Mesendoderm (in vitro differentiated cells): ENCODE results near the gene NDUFB10. TPM values are rescaled to one million over a fixed set of nuclear protein-coding genes. Genes with fewer than 3 reads are reported as not detected.

Source experiments
- DNase-seq: peaks from one replicate; pipeline ENCODE4 v3.0.0; 2013
- H2AK5ac ChIP-seq: 2 replicates; pipeline ENCODE4 v1.6.1; 2013; ENCODE audit warnings: low read length, inconsistent platforms
- H2BK120ac ChIP-seq: 2 replicates; pipeline ENCODE4 v1.6.1; 2013; ENCODE audit warnings: low read depth, mild to moderate bottlenecking, low read length, moderate library complexity, mixed read lengths
- H2BK15ac ChIP-seq: replicated peaks from 2 replicates; pipeline ENCODE4 v1.6.1; 2013; ENCODE audit warnings: low read depth, mild to moderate bottlenecking, moderate library complexity
- H2BK5ac ChIP-seq: 2 replicates; pipeline ENCODE4 v1.6.1; 2013; ENCODE audit warnings: low read length, inconsistent platforms
- H3K18ac ChIP-seq: 2 replicates; pipeline ENCODE4 v1.6.1; 2013; ENCODE audit warnings: mild to moderate bottlenecking, low read length, mixed read lengths
- H3K23ac ChIP-seq: one replicate; pipeline ENCODE4 v1.6.1; 2013; ENCODE audit warnings: low read length
- H3K27ac ChIP-seq: 2 replicates; pipeline ENCODE4 v1.5.1; 2013; ENCODE audit warnings: low read depth, mild to moderate bottlenecking, inconsistent platforms, low read length, moderate library complexity
- H3K27me3 ChIP-seq: 2 replicates; pipeline ENCODE4 v1.6.1; 2013; ENCODE audit warnings: low read length, control low read depth, mild to moderate bottlenecking, inconsistent platforms; ENCODE audit not compliant: insufficient read depth, poor library complexity
- H3K36me3 ChIP-seq: 2 replicates; pipeline ENCODE4 v1.6.1; 2013; ENCODE audit warnings: low read length, inconsistent platforms; ENCODE audit not compliant: control insufficient read depth, insufficient read depth
- H3K4ac ChIP-seq: one replicate; pipeline ENCODE4 v1.6.1; 2013; ENCODE audit warnings: low read depth, mild to moderate bottlenecking, low read length, moderate library complexity
- H3K4me1 ChIP-seq: 2 replicates; pipeline ENCODE4 v1.6.1; 2013; ENCODE audit warnings: low read depth, low read length, inconsistent platforms; ENCODE audit not compliant: control insufficient read depth
- H3K4me2 ChIP-seq: 2 replicates; pipeline ENCODE4 v1.6.1; 2013; ENCODE audit warnings: low read length
- H3K4me3 ChIP-seq: 2 replicates; pipeline ENCODE4 v1.5.1; 2013; ENCODE audit warnings: mild to moderate bottlenecking, low read length
- H3K56ac ChIP-seq: one replicate; pipeline ENCODE4 v1.6.1; 2013; ENCODE audit warnings: low read length
- H3K79me1 ChIP-seq: 2 replicates; pipeline ENCODE4 v1.6.1; 2013; ENCODE audit warnings: low read length, inconsistent platforms
- H3K79me2 ChIP-seq: 2 replicates; pipeline ENCODE4 v1.6.1; 2013; ENCODE audit warnings: mild to moderate bottlenecking, low read length; ENCODE audit not compliant: control insufficient read depth, insufficient read depth
- H3K9ac ChIP-seq: 2 replicates; pipeline ENCODE4 v1.6.1; 2013; ENCODE audit warnings: low read length, inconsistent platforms
- H4K5ac ChIP-seq: one replicate; pipeline ENCODE4 v1.6.1; 2013; ENCODE audit warnings: low read length
- H4K8ac ChIP-seq: one replicate; pipeline ENCODE4 v1.6.1; 2013; ENCODE audit warnings: low read depth, mild to moderate bottlenecking, control low read depth, low read length, moderate library complexity
- WGBS: extraction: QIAGEN DNeasy Blood & Tissue Kit; methylation state at CpG from one replicate; pipeline ENCODE4 v1.1.7; 2013; ENCODE audit warnings: low lambda C conversion rate, missing lambda C conversion rate; ENCODE audit not compliant: insufficient coverage; ENCODE audit errors: extremely low coverage; 5-methylcytosine and 5-hydroxymethylcytosine counted together
- polyA plus RNA-seq, 2 experiments: library from polyadenylated mRNA; stranded (reverse); fragments of 200-250 nt; gene quantifications; one replicate each; pipeline ENCODE4 v1.2.3, GENCODE V29; 2013

NDUFB10 gene
- polyA plus RNA-seq (2013, experiment 1 of 2) = 149 TPM
- 156 TPM for polyA plus RNA-seq (2013, experiment 2 of 2)

GRCh38 chr16:1959269-1960039, at the start of gene NDUFB10:
Gene NDUFB10 (plus strand): TSS chr16:1959538. CDS start chr16:1959625, 87 bp downstream.
- Histone ChIP-seq H4K8ac (no peak within 1 kb of the TSS), H3K56ac (peak within 1 kb of the TSS; percentile 99), H3K36me3 (peaks cover 15% of the 10 kb centered on the region), H2BK120ac (peak within 1 kb of the TSS; percentile 2), H2BK15ac (no peak within 1 kb of the TSS), H3K4me3 (peak within 1 kb of the TSS; percentile 93), H3K4me2 (peak within 1 kb of the TSS; percentile 29), H3K27me3 (no peaks in the 10 kb centered on the region), H3K27ac (peak within 1 kb of the TSS; percentile 70), H2AK5ac (no peak within 1 kb of the TSS), H3K79me2 (peaks cover 24% of the 10 kb centered on the region), H3K4ac (peak within 1 kb of the TSS; percentile 93), H4K5ac (no peak within 1 kb of the TSS), H3K79me1 (no peaks in the 10 kb centered on the region), H3K18ac (peak within 1 kb of the TSS; percentile 92), H3K9ac (peak within 1 kb of the TSS; percentile 98), H3K4me1 (no peaks in the 10 kb centered on the region), H2BK5ac (peak within 1 kb of the TSS; percentile 63), H3K23ac (no peak within 1 kb of the TSS)
- DNase-seq = peak; percentile 91
- no CpG with 5 or more reads among the region's 79 CpGs for WGBS

- no peaks in the 10 kb centered on the region for H3K27me3 ChIP-seq
Measured at GRCh38 chr16:1909561-1910231, 49.6 kb upstream of the NDUFB10 start.

GRCh38 chr16:1911467-1912214, 47.7 kb upstream of the NDUFB10 start:
- Histone ChIP-seq H2BK5ac (no peak overlapping the region), H4K5ac (no peak overlapping the region), H3K4me2 (no peak overlapping the region), H2BK120ac (no peak overlapping the region), H3K4me3 (no peak overlapping the region), H3K56ac (no peak overlapping the region), H3K4me1 (no peaks in the 10 kb centered on the region), H3K79me2 (no peaks in the 10 kb centered on the region), H3K9ac (no peak overlapping the region), H3K27me3 (peaks cover under 1% of the 10 kb centered on the region), H3K79me1 (no peaks in the 10 kb centered on the region), H3K27ac (no peak overlapping the region), H2BK15ac (no peak overlapping the region), H2AK5ac (no peak overlapping the region), H3K36me3 (no peaks in the 10 kb centered on the region), H3K4ac (no peak overlapping the region), H3K23ac (no peak overlapping the region), H4K8ac (no peak overlapping the region), H3K18ac (no peak overlapping the region)
- DNase-seq = no peak
- no CpG with 5 or more reads among the region's 59 CpGs for WGBS

More at GRCh38 chr16:1909561-1910231, 49.6 kb upstream of the NDUFB10 start:
- Histone ChIP-seq H3K79me2 (no peaks in the 10 kb centered on the region), H3K79me1 (no peaks in the 10 kb centered on the region), H3K4me1 (no peaks in the 10 kb centered on the region), H3K4me3 (no peak overlapping the region), H2BK5ac (no peak overlapping the region), H3K36me3 (no peaks in the 10 kb centered on the region), H3K9ac (no peak overlapping the region), H3K18ac (no peak overlapping the region), H3K4me2 (no peak overlapping the region), H2BK120ac (no peak overlapping the region), H3K27ac (no peak overlapping the region), H2BK15ac (no peak overlapping the region), H3K4ac (no peak overlapping the region), H3K56ac (no peak overlapping the region), H4K8ac (no peak overlapping the region), H4K5ac (no peak overlapping the region), H3K23ac (no peak overlapping the region), H2AK5ac (no peak overlapping the region)
- no CpG with 5 or more reads among the region's 18 CpGs for WGBS
- DNase-seq = no peak

- H2BK5ac ChIP-seq = no peak overlapping the region
- no peak overlapping the region for H2BK120ac ChIP-seq
- H3K4ac ChIP-seq = no peak overlapping the region
- peaks cover 4% of the 10 kb centered on the region for H3K27me3 ChIP-seq
- no peak overlapping the region for H3K18ac ChIP-seq
- H3K4me2 ChIP-seq = no peak overlapping the region
- DNase-seq = no peak
- no CpG with 5 or more reads among the region's 17 CpGs for WGBS
- no peak overlapping the region for H3K27ac ChIP-seq
- H3K79me2 ChIP-seq = no peaks in the 10 kb centered on the region
- H3K23ac ChIP-seq = no peak overlapping the region
- H2AK5ac ChIP-seq = no peak overlapping the region
- no peak overlapping the region for H2BK15ac ChIP-seq
- no peak overlapping the region for H3K9ac ChIP-seq
- no peaks in the 10 kb centered on the region for H3K36me3 ChIP-seq
- no peaks in the 10 kb centered on the region for H3K79me1 ChIP-seq
- H4K5ac ChIP-seq = no peak overlapping the region
- H3K4me3 ChIP-seq = no peak overlapping the region
- H4K8ac ChIP-seq = no peak overlapping the region
- H3K56ac ChIP-seq = no peak overlapping the region
- H3K4me1 ChIP-seq = no peaks in the 10 kb centered on the region
Measured at GRCh38 chr16:1912215-1912543, 47.2 kb upstream of the NDUFB10 start.

- Histone ChIP-seq H3K18ac (no peak overlapping the region), H3K4me2 (no peak overlapping the region), H3K36me3 (no peaks in the 10 kb centered on the region), H3K9ac (no peak overlapping the region), H3K56ac (no peak overlapping the region), H3K23ac (no peak overlapping the region), H2AK5ac (no peak overlapping the region), H3K4me3 (no peak overlapping the region), H3K79me2 (no peaks in the 10 kb centered on the region), H2BK5ac (no peak overlapping the region), H3K27me3 (peaks cover 14% of the 10 kb centered on the region), H3K4ac (no peak overlapping the region), H4K5ac (no peak overlapping the region), H3K79me1 (no peaks in the 10 kb centered on the region), H4K8ac (no peak overlapping the region), H2BK120ac (no peak overlapping the region), H3K27ac (no peak overlapping the region), H3K4me1 (no peaks in the 10 kb centered on the region), H2BK15ac (no peak overlapping the region)
- no CpG with 5 or more reads among the region's 21 CpGs for WGBS
- DNase-seq = no peak
Measured at GRCh38 chr16:1913327-1914083, 45.8 kb upstream of the NDUFB10 start.
